Activated CD4-positive, alpha-beta T cell treated with anti-CD3 and anti-CD28 coated beads for 48 hours (primary cell): ENCODE measurements around the gene GPR15LG.
A peak's percentile ranks its signal among the peaks of the same experiment; 100 is the strongest.

Experiments
- DNase-seq: peaks from one replicate; pipeline ENCODE4 v3.0.0-alpha.2; 2020

Gene GPR15LG

GRCh38 chr10:84194424-84195043 is 20.9 kb downstream of the GPR15LG start, which contains the start of gene CDHR1:
CDHR1 (plus strand) TSS chr10:84194537; CDS start chr10:84194761, 224 bp downstream.
- DNase-seq: peak; percentile 64

GRCh38 chr10:84195044-84195830 is 21.6 kb downstream of the GPR15LG start:
- DNase-seq: no peak

GRCh38 chr10:84196083-84196482 is 22.5 kb downstream of the GPR15LG start:
- DNase-seq: no peak

- DNase-seq: no peak
Observed at GRCh38 chr10:84196941-84197340, 23.3 kb downstream of the GPR15LG start.

GRCh38 chr10:84197643-84198042 is 24.0 kb downstream of the GPR15LG start:
- DNase-seq: no peak

- no peak for DNase-seq
Observed at GRCh38 chr10:84198206-84198915, 24.8 kb downstream of the GPR15LG start.

- DNase-seq: no peak
Observed at GRCh38 chr10:84200537-84201243, 27.1 kb downstream of the GPR15LG start.

- DNase-seq: no peak
Observed at GRCh38 chr10:84201244-84201606, 27.6 kb downstream of the GPR15LG start.

- no peak for DNase-seq
Observed at GRCh38 chr10:84201682-84202081, 28.1 kb downstream of the GPR15LG start.

- DNase-seq: no peak
Observed at GRCh38 chr10:84202349-84202748, 28.7 kb downstream of the GPR15LG start.

GRCh38 chr10:84204122-84204521 is 30.5 kb downstream of the GPR15LG start:
- DNase-seq: no peak

- no peak for DNase-seq
Observed at GRCh38 chr10:84204610-84205009, 31.0 kb downstream of the GPR15LG start.

- DNase-seq: peak; percentile 82
Observed at GRCh38 chr10:84205049-84205852, 31.6 kb downstream of the GPR15LG start.

- DNase-seq: no peak
Observed at GRCh38 chr10:84205853-84206525, 32.4 kb downstream of the GPR15LG start.

GRCh38 chr10:84208023-84208422 is 34.4 kb downstream of the GPR15LG start:
- DNase-seq: no peak

GRCh38 chr10:84211566-84211965 is 38.0 kb downstream of the GPR15LG start:
- no peak for DNase-seq

GRCh38 chr10:84212014-84212413 is 38.4 kb downstream of the GPR15LG start:
- no peak for DNase-seq

GRCh38 chr10:84213076-84213475 is 39.5 kb downstream of the GPR15LG start:
- no peak for DNase-seq

GRCh38 chr10:84214046-84214572 is 40.5 kb downstream of the GPR15LG start:
- DNase-seq: no peak

GRCh38 chr10:84214612-84215235 is 41.1 kb downstream of the GPR15LG start:
- DNase-seq: peak; percentile 59

- DNase-seq: no peak
Observed at GRCh38 chr10:84216834-84217233, 43.2 kb downstream of the GPR15LG start.
